Pancreas (tissue), 10 donors: ENCODE results near the gene POLA1. TPM values are rescaled to one million over a fixed set of nuclear protein-coding genes. Genes with fewer than 3 reads are reported as not detected.
A peak's percentile ranks its signal among the peaks of the same experiment; 100 is the strongest.

Source experiments
- ATAC-seq, 4 donors: fragments of 200-7000 bp; cut with Tn5 transposase; one replicate each; pipeline versions ENCODE4 v1.8.0 to v1.9.1; 2020; ENCODE audit warnings: mild to moderate bottlenecking in 4 of 4, moderate library complexity in 4 of 4
- DNase-seq, 6 donors: peaks; one replicate each; pipeline ENCODE4 v3.0.0-alpha.2; 2020
- FAIRE-seq: peaks from 2 replicates; lab custom pipeline; 2012; peaks lifted over from hg19 to GRCh38; lab: Jason Lieb, UNC
- H3K27ac ChIP-seq, 4 donors: fragments of 200-600 bp; sonication (generic); 1 replicate in 3 of 4; 2 replicates in 1 of 4; pipeline versions ENCODE4 v1.5.0 to v1.8.0; 2020
- H3K27me3 ChIP-seq, 4 donors: fragments of 200-600 bp; one replicate each; pipeline ENCODE4 v1.8.0; 2021
- H3K36me3 ChIP-seq, 3 donors: fragments of 200-600 bp; sonication (generic) in 1 of 3; one replicate each; pipeline versions ENCODE4 v1.5.0 to v1.8.0; 2020 to 2021
- H3K4me1 ChIP-seq, 3 donors: fragments of 200-600 bp; one replicate each; pipeline ENCODE4 v1.8.0; 2021
- H3K4me3 ChIP-seq, 4 donors: fragments of 200-600 bp; sonication (generic) in 2 of 4; one replicate each; pipeline versions ENCODE4 v1.5.0 to v1.8.0; 2020 to 2021
- H3K9me3 ChIP-seq, 4 donors: fragments of 200-600 bp; one replicate each; pipeline ENCODE4 v1.8.0; 2021
- CTCF ChIP-seq, 4 donors: fragments of 200-600 bp; sonication (generic) in 3 of 4; IDR thresholded peaks; one replicate each; pipeline versions ENCODE4 v1.5.0 to v1.8.0; 2021; ENCODE audit warnings: antibody characterized with exemption in 4 of 4
- WGBS, 2 donors: extraction: QIAGEN DNeasy Blood & Tissue Kit; methylation state at CpG; one replicate each; pipeline ENCODE4 v1.1.7; 2013; 5-methylcytosine and 5-hydroxymethylcytosine counted together
- intact Hi-C, 3 donors: fragments of 100-400 bp; cut with DNase I; formaldehyde crosslinking; loops; one replicate each; pipeline versions ENCODE4 v1.11.1 to v1.14.2; 2022
- polyA plus RNA-seq, 2 donors: library from polyadenylated mRNA; stranded (reverse); fragments of 200-250 nt; gene quantifications; one replicate each; pipeline ENCODE4 v1.2.3, GENCODE V29; 2013
- total RNA-seq, 6 donors: library from RNA; stranded (reverse); fragmentation: NEBNext Ultra II Directional in 4 of 6; extraction: Animal tissue kit (Norgen Biotek cat#: 25700) in 4 of 6; gene quantifications; one replicate each; pipeline versions ENCODE4 v1.2.1 to v1.2.4, GENCODE V29; 2021 to 2023
- donor health status: healthy with polysubstance abuse.
- donor health status: DM: no; HTN: no; CAD: no; lungs with moderate emphysema.
- donor health status: DM: no; HTN: no; CAD: no.
- donor health status: control.
- donor health status: control.
- donor health status: Bipolar disorder and iron deficiency.
- donor health status: DM: yes; HTN: yes; CAD: no.
- donor health status: DM: no; HTN: no; CAD: no.
- donor health status: DM: no; HTN: no; CAD: no.
- donor health status: DM: yes; HTN: yes; CAD: no.

POLA1 gene
- total and polyA plus RNA-seq, 8 donors, result 1.4 to 6.1 (median 4.4) TPM

GRCh38 chrX:24900234-24900633 is 206.5 kb downstream of the POLA1 start:
- Histone ChIP-seq H3K27me3 (no peaks in the 10 kb centered on the region), H3K36me3 (no peaks in the 10 kb centered on the region), H3K9me3 (no peaks in the 10 kb centered on the region), H3K27ac (no peak overlapping the region), H3K4me3 (no peak overlapping the region), H3K4me1 (no peaks in the 10 kb centered on the region)
- DNase-seq (no peak), ATAC-seq (peak in 1 of 4 donors; percentile 40), FAIRE-seq (no peak)
- TF ChIP-seq CTCF (IDR thresholded peaks at IDR 0.05), result no peak
- 67 to 78% methylated on average over 1 of the region's 1 CpG for WGBS, 2 donors
- intact Hi-C loops, result no loop called here

GRCh38 chrX:24902806-24903205 is 209.1 kb downstream of the POLA1 start:
- ATAC-seq (no peak), DNase-seq (no peak), FAIRE-seq (no peak)
- intact Hi-C loops, result no loop called here
- Histone ChIP-seq H3K9me3 (no peaks in the 10 kb centered on the region), H3K36me3 (no peaks in the 10 kb centered on the region), H3K27me3 (no peaks in the 10 kb centered on the region), H3K4me1 (no peaks in the 10 kb centered on the region), H3K4me3 (no peak overlapping the region), H3K27ac (no peak overlapping the region)
- TF ChIP-seq CTCF (IDR thresholded peaks at IDR 0.05), result no peak
- 70 to 91% methylated on average over 5 of the region's 5 CpGs for WGBS, 2 donors

- WGBS, 2 donors, result 69 to 92% methylated on average over 3 of the region's 3 CpGs
- Histone ChIP-seq H3K27me3 (peaks cover 0 to 5% (median 0%) of the 10 kb centered on the region in 4 donors), H3K4me3 (no peak overlapping the region), H3K4me1 (no peaks in the 10 kb centered on the region), H3K27ac (no peak overlapping the region), H3K9me3 (no peaks in the 10 kb centered on the region), H3K36me3 (no peaks in the 10 kb centered on the region)
- ATAC-seq, result no peak
- no peak for DNase-seq
- intact Hi-C loops, result no loop called here
- FAIRE-seq, result no peak
- TF ChIP-seq CTCF (IDR thresholded peaks at IDR 0.05), result no peak
Observed at GRCh38 chrX:24918715-24919114, 225.0 kb downstream of the POLA1 start.

- no peaks in the 10 kb centered on the region for H3K36me3 ChIP-seq
- WGBS, 2 donors, result 76 to 95% methylated on average over 3 of the region's 3 CpGs
- FAIRE-seq (no peak), ATAC-seq (no peak), DNase-seq (no peak)
- no peaks in the 10 kb centered on the region for H3K9me3 ChIP-seq
- H3K27ac ChIP-seq, result no peak overlapping the region
- no peak overlapping the region for H3K4me3 ChIP-seq
- intact Hi-C loops, result no loop called here
- H3K27me3 ChIP-seq, result peaks cover 0 to 5% (median 0%) of the 10 kb centered on the region in 4 donors
- no peaks in the 10 kb centered on the region for H3K4me1 ChIP-seq
- no peak for TF ChIP-seq CTCF (IDR thresholded peaks at IDR 0.05)
Observed at GRCh38 chrX:24920769-24921168, 227.1 kb downstream of the POLA1 start.

- H3K9me3 ChIP-seq, result no peaks in the 10 kb centered on the region
- intact Hi-C loops, result no loop called here
- DNase-seq (no peak), ATAC-seq (no peak), FAIRE-seq (no peak)
- no peak for TF ChIP-seq CTCF (IDR thresholded peaks at IDR 0.05)
- H3K27me3 ChIP-seq, result no peaks in the 10 kb centered on the region
- H3K4me3 ChIP-seq, result no peak overlapping the region
- no peaks in the 10 kb centered on the region for H3K4me1 ChIP-seq
- H3K36me3 ChIP-seq, result no peaks in the 10 kb centered on the region
- 61 to 63% methylated on average over 2 of the region's 2 CpGs for WGBS, 2 donors
- no peak overlapping the region for H3K27ac ChIP-seq
Observed at GRCh38 chrX:24925430-24925829, 231.7 kb downstream of the POLA1 start.
